H1 (cell line): ENCODE data around the gene WASL. TPM values are rescaled to one million over a fixed set of nuclear protein-coding genes. Genes with fewer than 3 reads are reported as not detected.

ENCODE experiments used
- CTCF ChIA-PET: fragments of 300-600 bp; sonication (Branson Sonifier 250); formaldehyde crosslinking; loops from one replicate; lab custom pipeline; 2021; ENCODE audit not compliant: partially characterized antibody; lab: Charles Lee
- POLR2A ChIA-PET: fragments of 300-600 bp; sonication (Branson Sonifier 250); formaldehyde crosslinking; loops from one replicate; lab custom pipeline; 2021; ENCODE audit warnings: inconsistent platforms; ENCODE audit not compliant: partially characterized antibody; lab: Charles Lee
- DNase-seq, 2 experiments: peaks; one replicate each; pipeline versions ENCODE4 v3.0.0 to v3.0.0-alpha.2; 2010 to 2022; ENCODE audit warnings: low spot score in 2 of 2, low read depth in 1 of 2, mixed read lengths in 1 of 2
- FAIRE-seq: peaks from 2 replicates; lab custom pipeline; 2011; peaks lifted over from hg19 to GRCh38; lab: Jason Lieb, UNC
- H2AFZ ChIP-seq: 2 replicates; pipeline ENCODE4 v1.8.1; 2012; ENCODE audit warnings: low read length, inconsistent platforms
- H2AK5ac ChIP-seq: 2 replicates; pipeline ENCODE4 v1.6.1; 2013; ENCODE audit warnings: low read depth, low read length
- H2BK120ac ChIP-seq: replicated peaks from 2 replicates; pipeline ENCODE3; 2013; ENCODE audit warnings: low read depth, low read length, inconsistent platforms
- H2BK12ac ChIP-seq: 2 replicates; pipeline ENCODE4 v1.6.1; 2013; ENCODE audit warnings: low read depth, low read length
- H2BK15ac ChIP-seq: 2 replicates; pipeline ENCODE4 v1.6.1; 2013; ENCODE audit warnings: low read length
- H2BK20ac ChIP-seq: 2 replicates; pipeline ENCODE4 v1.6.1; 2013; ENCODE audit warnings: low read length
- H2BK5ac ChIP-seq: 2 replicates; pipeline ENCODE4 v1.6.1; 2013; ENCODE audit warnings: low read depth, low read length
- H3K14ac ChIP-seq: 2 replicates; pipeline ENCODE4 v1.6.1; 2013; ENCODE audit warnings: inconsistent platforms; ENCODE audit not compliant: insufficient read length
- H3K18ac ChIP-seq: 2 replicates; pipeline ENCODE4 v1.6.1; 2013; ENCODE audit warnings: low read length; ENCODE audit errors: extremely low read depth
- H3K23ac ChIP-seq: 2 replicates; pipeline ENCODE4 v1.6.1; 2013; ENCODE audit warnings: inconsistent platforms; ENCODE audit not compliant: insufficient read length
- H3K23me2 ChIP-seq: 2 replicates; pipeline ENCODE4 v1.6.1; 2013; ENCODE audit warnings: low read depth, low read length
- H3K27ac ChIP-seq: 2 replicates; pipeline ENCODE4 v1.6.1; 2011; ENCODE audit warnings: low read depth, low read length, inconsistent platforms
- H3K27me3 ChIP-seq, 4 experiments: replicated peaks in 1 of 4; 1 replicate in 1 of 4; 2 replicates in 3 of 4; pipeline versions ENCODE4 v1.6.1 to v1.8.1; 2011 to 2013; ENCODE audit warnings: low read length in 3 of 4, mild to moderate bottlenecking in 3 of 4, inconsistent platforms in 2 of 4, mixed read lengths in 2 of 4, moderate library complexity in 1 of 4; ENCODE audit not compliant: control insufficient read depth in 3 of 4, insufficient read depth in 3 of 4; ENCODE audit errors: extremely low read depth in 1 of 4
- H3K36me3 ChIP-seq, 4 experiments: 2 replicates each; pipeline versions ENCODE4 v1.6.1 to v1.8.1; 2011 to 2013; ENCODE audit warnings: mild to moderate bottlenecking in 4 of 4, low read length in 3 of 4, moderate library complexity in 2 of 4, control low read depth in 1 of 4, inconsistent platforms in 1 of 4; ENCODE audit not compliant: insufficient read depth in 4 of 4, control insufficient read depth in 2 of 4
- H3K4ac ChIP-seq: replicated peaks from 2 replicates; pipeline ENCODE3; 2013; ENCODE audit warnings: low read length, low read depth, mixed read lengths, inconsistent platforms; ENCODE audit not compliant: insufficient read length
- H3K4me1 ChIP-seq, 4 experiments: replicated peaks in 1 of 4; 1 replicate in 1 of 4; 2 replicates in 3 of 4; pipeline versions ENCODE4 v1.6.1 to v1.8.1; 2011 to 2013; ENCODE audit warnings: low read length in 3 of 4, inconsistent platforms in 2 of 4, mixed read lengths in 1 of 4; ENCODE audit not compliant: insufficient read depth in 4 of 4, control insufficient read depth in 3 of 4
- H3K4me2 ChIP-seq, 2 experiments: 2 replicates each; pipeline versions ENCODE4 v1.6.1 to v1.8.1; 2011 to 2013; ENCODE audit warnings: low read depth in 2 of 2, low read length in 2 of 2, control low read depth in 1 of 2, inconsistent platforms in 1 of 2, mild to moderate bottlenecking in 1 of 2; ENCODE audit not compliant: insufficient read depth in 1 of 2
- H3K4me3 ChIP-seq, 4 experiments: fragments of 200-600, 300-600 bp in 1 of 4; sonication (generic), shearing (Covaris generic), sonication (Bioruptor Twin) in 1 of 4; 2 replicates each; pipeline versions ENCODE4 v1.5.1 to v1.8.1; 2011 to 2016; ENCODE audit warnings: low read length in 4 of 4, low read depth in 3 of 4, control low read depth in 2 of 4, inconsistent platforms in 2 of 4, mild to moderate bottlenecking in 2 of 4, mixed read lengths in 1 of 4, moderate library complexity in 1 of 4; ENCODE audit not compliant: insufficient read depth in 2 of 4; ENCODE audit errors: extremely low read depth in 1 of 4
- H3K56ac ChIP-seq: replicated peaks from 2 replicates; pipeline ENCODE3; 2013; ENCODE audit warnings: low read depth, mild to moderate bottlenecking, mixed read lengths, low read length, inconsistent platforms; ENCODE audit not compliant: insufficient read length
- H3K79me1 ChIP-seq: 2 replicates; pipeline ENCODE4 v1.6.1; 2013; ENCODE audit warnings: low read depth, low read length, control low read depth
- H3K79me2 ChIP-seq, 2 experiments: 2 replicates each; pipeline versions ENCODE4 v1.6.1 to v1.8.1; 2012 to 2013; ENCODE audit warnings: low read length in 2 of 2, mild to moderate bottlenecking in 2 of 2, inconsistent platforms in 1 of 2; ENCODE audit not compliant: insufficient read depth in 2 of 2, control insufficient read depth in 1 of 2
- H3K9ac ChIP-seq, 4 experiments: replicated peaks in 1 of 4; 1 replicate in 1 of 4; 2 replicates in 3 of 4; pipeline versions ENCODE4 v1.6.1 to v1.8.1; 2011 to 2013; ENCODE audit warnings: low read depth in 3 of 4, low read length in 3 of 4, control low read depth in 2 of 4, mild to moderate bottlenecking in 2 of 4, moderate library complexity in 2 of 4, inconsistent platforms in 1 of 4; ENCODE audit errors: extremely low read depth in 1 of 4
- H3K9me3 ChIP-seq, 2 experiments: 2 replicates each; pipeline versions ENCODE4 v1.6.1 to v1.8.1; 2012 to 2013; ENCODE audit warnings: mild to moderate bottlenecking in 2 of 2, moderate library complexity in 2 of 2, control low read depth in 1 of 2, inconsistent platforms in 1 of 2, low read depth in 1 of 2, low read length in 1 of 2, mixed read lengths in 1 of 2; ENCODE audit not compliant: insufficient read depth in 2 of 2
- H4K20me1 ChIP-seq, 2 experiments: replicated peaks in 1 of 2; 2 replicates each; pipeline versions ENCODE3 to v1.8.1; 2011 to 2013; ENCODE audit warnings: inconsistent platforms in 2 of 2, low read length in 2 of 2, mild to moderate bottlenecking in 1 of 2; ENCODE audit not compliant: insufficient read depth in 2 of 2, control insufficient read depth in 1 of 2
- H4K5ac ChIP-seq: 2 replicates; pipeline ENCODE4 v1.6.1; 2013; ENCODE audit warnings: low read length, low read depth, mixed read lengths, inconsistent platforms; ENCODE audit not compliant: insufficient read length
- H4K8ac ChIP-seq: 2 replicates; pipeline ENCODE4 v1.8.0; 2013; ENCODE audit warnings: mild to moderate bottlenecking, moderate library complexity, low read length, inconsistent platforms; ENCODE audit not compliant: insufficient read depth; ENCODE audit errors: extremely low read depth
- H4K91ac ChIP-seq: replicated peaks from 2 replicates; pipeline ENCODE3; 2013; ENCODE audit warnings: low read length, mixed read lengths, inconsistent platforms; ENCODE audit not compliant: insufficient read length
- ATF3 ChIP-seq: IDR thresholded peaks from 2 replicates; pipeline ENCODE4 v1.6.1; 2011; ENCODE audit warnings: low read depth, mild to moderate bottlenecking, low read length; ENCODE audit not compliant: insufficient read depth
- BRCA1 ChIP-seq: IDR thresholded peaks from 2 replicates; pipeline ENCODE4 v1.6.1; 2012; ENCODE audit warnings: low read depth, low read length, improper control_type of control experiment
- CREB1 ChIP-seq: IDR thresholded peaks from 2 replicates; pipeline ENCODE4 v1.6.1; 2012; ENCODE audit warnings: inconsistent platforms
- E2F6 ChIP-seq: IDR thresholded peaks from 2 replicates; pipeline ENCODE4 v1.6.1; 2012; ENCODE audit warnings: inconsistent platforms
- EP300 ChIP-seq, 2 experiments: IDR thresholded peaks; 1 replicate in 1 of 2; 2 replicates in 1 of 2; pipeline ENCODE4 v1.6.1; 2011 to 2012; ENCODE audit warnings: low read depth in 2 of 2, low read length in 2 of 2, mild to moderate bottlenecking in 2 of 2, borderline replicate concordance in 1 of 2, inconsistent platforms in 1 of 2, moderate library complexity in 1 of 2
- JUND ChIP-seq: IDR thresholded peaks from 2 replicates; pipeline ENCODE4 v1.6.1; 2011; ENCODE audit warnings: mild to moderate bottlenecking, improper control_type of control experiment, low read length
- KDM1A ChIP-seq: fragments of 200-600, 300-600 bp; sonication (generic); IDR thresholded peaks from 2 replicates; pipeline ENCODE4 v1.7.1; 2016; ENCODE audit warnings: mild to moderate bottlenecking, low read length, borderline replicate concordance
- PHF8 ChIP-seq: fragments of 200-600 bp; sonication (generic); conservative IDR thresholded peaks from 2 replicates; pipeline ENCODE4 v1.7.1; 2012; ENCODE audit warnings: low read depth, mild to moderate bottlenecking, inconsistent platforms, low read length, moderate library complexity
- POLR2A ChIP-seq, 2 experiments: IDR thresholded peaks; 1 replicate in 1 of 2; 2 replicates in 1 of 2; pipeline ENCODE4 v1.6.1; 2011; ENCODE audit warnings: low read depth in 2 of 2, low read length in 2 of 2, mild to moderate bottlenecking in 2 of 2; ENCODE audit errors: control extremely low read depth in 1 of 2
- RNF2 ChIP-seq: fragments of 200-900, 300-1000 bp; sonication (generic); IDR thresholded peaks from 2 replicates; pipeline ENCODE4 v1.7.1; 2016; ENCODE audit warnings: borderline replicate concordance, low read depth, mild to moderate bottlenecking, antibody characterized with exemption, low read length; ENCODE audit not compliant: poor library complexity, severe bottlenecking; ENCODE audit errors: missing control alignments
- SP4 ChIP-seq: IDR thresholded peaks from 2 replicates; pipeline ENCODE4 v1.6.1; 2012; ENCODE audit warnings: low read length, inconsistent platforms
- TBP ChIP-seq: IDR thresholded peaks from 2 replicates; pipeline ENCODE4 v1.6.1; 2011; ENCODE audit warnings: low read depth, low read length, improper control_type of control experiment
- TEAD4 ChIP-seq: IDR thresholded peaks from 2 replicates; pipeline ENCODE4 v1.6.1; 2012; ENCODE audit warnings: low read depth, low read length, inconsistent platforms, mixed read lengths
- whole genome bisulfite sequencing, 2 experiments: shearing (Covaris generic) in 1 of 2; methylation state at CpG; one replicate each; pipeline versions ENCODE4 v1.1.6 to v1.1.7; 2013 to 2015; ENCODE audit warnings: low lambda C conversion rate in 2 of 2, mixed read lengths in 2 of 2, inconsistent platforms in 1 of 2, low coverage in 1 of 2, missing lambda C conversion rate in 1 of 2; ENCODE audit not compliant: insufficient replicate concordance in 2 of 2, insufficient coverage in 1 of 2, insufficient read length in 1 of 2; ENCODE audit errors: extremely low coverage in 1 of 2, missing lambda C conversion rate in 1 of 2; 5-methylcytosine and 5-hydroxymethylcytosine counted together
- polyA plus RNA-seq, 7 experiments: library from polyadenylated mRNA; depleted of rRNA in 3 of 7; stranded (reverse) in 5 of 7; unstranded in 2 of 7; fragments of >200 nt in 5 of 7; fragments of 200-250 nt in 2 of 7; gene quantifications; 1 replicate in 5 of 7; 2 replicates in 1 of 7; 4 replicates in 1 of 7; pipeline versions ENCODE4 v1.2.1 to v1.2.3, GENCODE V29; 2011 to 2013; ENCODE audit warnings: missing spikeins in 2 of 7, mixed read lengths in 2 of 7
- total RNA-seq: library from RNA; stranded (reverse); fragmentation: NEBNext Ultra II Directional; extraction: Animal tissue kit (Norgen Biotek cat#: 25700); gene quantifications from 2 replicates; pipeline ENCODE4 v1.2.1, GENCODE V29; 2021

WASL gene
- total and polyA plus RNA-seq, 2 of the 8 experiments (the other 6 are each of a cell fraction or from before 2014, with no cell fraction given) = 7.7 to 38.9 TPM

- no peaks in the 10 kb centered on the region for H3K36me3 ChIP-seq
- H2AK5ac ChIP-seq = no peak overlapping the region
- H2BK5ac ChIP-seq = no peak overlapping the region
- POLR2A ChIA-PET = interaction anchor here (1.7 kb wide), 1 partner anchor 13 kb away, joined by 7 read pairs; no protein-coding TSS in a partner anchor
- no peaks in the 10 kb centered on the region for H4K20me1 ChIP-seq
- FAIRE-seq = no peak
- 94% methylated on average over 6 of the region's 6 CpGs; no CpG with 5 or more reads in 1 of the 2 experiments for WGBS, 2 experiments
- no peaks in the 10 kb centered on the region for H3K79me1 ChIP-seq
- H3K4ac ChIP-seq = no peak overlapping the region
- no peak overlapping the region for H4K91ac ChIP-seq
- no peak overlapping the region for H2BK20ac ChIP-seq
- no peaks in the 10 kb centered on the region for H3K23me2 ChIP-seq
- no peak for DNase-seq
- no peaks in the 10 kb centered on the region for H3K79me2 ChIP-seq
- peaks cover 0 to 2% of the 10 kb centered on the region in 2 experiments; a peak in 1 of 4 replicates for H3K9me3 ChIP-seq
- peaks cover 0 to 2% (median 0%) of the 10 kb centered on the region in 4 experiments; a peak in 1 of 7 replicates for H3K4me1 ChIP-seq
- H2BK15ac ChIP-seq = no peak overlapping the region
- H3K4me2 ChIP-seq = no peak overlapping the region
- H3K23ac ChIP-seq = no peak overlapping the region
- no peaks in the 10 kb centered on the region for H3K27me3 ChIP-seq
- no peak overlapping the region for H3K18ac ChIP-seq
- H3K14ac ChIP-seq = no peak overlapping the region
- H4K8ac ChIP-seq = no peak overlapping the region
- no peak overlapping the region for H2BK120ac ChIP-seq
- no peak overlapping the region for H3K9ac ChIP-seq
- no peak overlapping the region; the same call in 1 of the 2 replicates for H2AFZ ChIP-seq
- CTCF ChIA-PET = interaction anchor here (0.6 to 1.3 kb wide), 8 partner anchors 9 to 214 kb away, joined by 3 to 5 read pairs (median 4); no protein-coding TSS in a partner anchor
- no peak overlapping the region for H3K4me3 ChIP-seq
- no peak overlapping the region for H4K5ac ChIP-seq
- H3K27ac ChIP-seq = no peak overlapping the region
- no peak overlapping the region for H2BK12ac ChIP-seq
- no peak overlapping the region for H3K56ac ChIP-seq
- TF ChIP-seq ATF3 = no peak
- no peak for TF ChIP-seq KDM1A
- no peak for TF ChIP-seq CREB1
- TF ChIP-seq RNF2 = no peak
- TF ChIP-seq POLR2A (IDR thresholded peaks at IDR 0.05; ENCODE audit: control extremely low read depth in 1 of 2, low read depth in 2 of 2, low read length in 2 of 2) = no peak
- TF ChIP-seq PHF8 = no peak
- no peak for TF ChIP-seq JUND
- TF ChIP-seq TBP = no peak
- TF ChIP-seq E2F6 = no peak
- no peak for TF ChIP-seq EP300 (IDR thresholded peaks at IDR 0.05; ENCODE audit: borderline replicate concordance in 1 of 2, low read depth in 2 of 2, low read length in 2 of 2)
- no peak for TF ChIP-seq BRCA1
- TF ChIP-seq SP4 = no peak
- TF ChIP-seq TEAD4 = no peak
These were observed 90.8 kb downstream of the WASL start for GRCh38 chr7:123658023-123658422.
